GM19452 (cell line): ENCODE measurements around the gene STOML3.

Experiments used
- ATAC-seq: cut with Tn5 transposase; IDR thresholded peaks from one replicate; pipeline ENCODE4 v1.9.1; 2021; ENCODE audit not compliant: unreplicated experiment

The STOML3 gene

GRCh38 chr13:38993381-38993780 lies 2.8 kb upstream of the STOML3 start:
- ATAC-seq, result no peak

GRCh38 chr13:38981096-38981495 lies 9.5 kb downstream of the STOML3 start:
- no peak for ATAC-seq

- ATAC-seq, result no peak
Measured at GRCh38 chr13:38980750-38981078, 9.9 kb downstream of the STOML3 start.

- no peak for ATAC-seq
Measured at GRCh38 chr13:38979891-38980749, 10.5 kb downstream of the STOML3 start.

- ATAC-seq, result no peak
Measured at GRCh38 chr13:38970380-38971051, 20.1 kb downstream of the STOML3 start.

- no peak for ATAC-seq
Measured at GRCh38 chr13:38969187-38969586, 21.4 kb downstream of the STOML3 start.

- ATAC-seq, result no peak
Measured at GRCh38 chr13:38967446-38967845, 23.2 kb downstream of the STOML3 start.

- ATAC-seq, result no peak
Measured at GRCh38 chr13:38965281-38965680, 25.4 kb downstream of the STOML3 start.

GRCh38 chr13:38960175-38960574 lies 30.5 kb downstream of the STOML3 start:
- no peak for ATAC-seq

GRCh38 chr13:38957794-38958592 lies 32.6 kb downstream of the STOML3 start:
- ATAC-seq, result no peak

- ATAC-seq, result no peak
Measured at GRCh38 chr13:38954844-38955243, 35.8 kb downstream of the STOML3 start.

GRCh38 chr13:38954291-38954690 lies 36.3 kb downstream of the STOML3 start:
- ATAC-seq, result no peak

- ATAC-seq, result no peak
Measured at GRCh38 chr13:38952827-38953226, 37.8 kb downstream of the STOML3 start.

GRCh38 chr13:38951525-38952313 lies 38.9 kb downstream of the STOML3 start:
- no peak for ATAC-seq

- no peak for ATAC-seq
Measured at GRCh38 chr13:38950987-38951386, 39.6 kb downstream of the STOML3 start.

GRCh38 chr13:38947054-38947453 lies 43.6 kb downstream of the STOML3 start:
- ATAC-seq, result no peak

- ATAC-seq, result no peak
Measured at GRCh38 chr13:38944219-38944618, 46.4 kb downstream of the STOML3 start.

GRCh38 chr13:38943231-38943630 lies 47.4 kb downstream of the STOML3 start:
- no peak for ATAC-seq

- no peak for ATAC-seq
Measured at GRCh38 chr13:38941353-38941945, 49.2 kb downstream of the STOML3 start.

- ATAC-seq, result no peak
Measured at GRCh38 chr13:38933786-38934185, 56.8 kb downstream of the STOML3 start.

GRCh38 chr13:38922170-38922569 lies 68.5 kb downstream of the STOML3 start:
- ATAC-seq, result no peak
